HEK293 (cell line): ENCODE measurements around the gene SLC2A2.

Experiments
- CTCF ChIA-PET: fragments of 350-600 bp; formaldehyde crosslinking; extraction: SDS; loops from one replicate; lab custom pipeline; 2021; ENCODE audit warnings: antibody characterized with exemption; lab: Yijun Ruan, JAX
- POLR2A ChIA-PET: fragments of 300-600 bp; formaldehyde crosslinking; extraction: SDS; loops from one replicate; lab custom pipeline; 2020; ENCODE audit warnings: antibody characterized with exemption, inconsistent platforms; lab: Yijun Ruan, JAX
- H3K27ac ChIP-seq: fragments of 200-500 bp; sonication (Bioruptor generic); 2 replicates; pipeline ENCODE4 v1.5.1; 2014; ENCODE audit warnings: low read depth, low read length, control low read depth, inconsistent platforms; ENCODE audit errors: extremely low read depth
- H3K36me3 ChIP-seq, 2 experiments: fragments of 200-500 bp in 1 of 2; sonication (Bioruptor generic) in 1 of 2; 1 replicate in 1 of 2; 2 replicates in 1 of 2; pipeline ENCODE4 v1.5.1; 2014 to 2017; ENCODE audit warnings: inconsistent platforms in 2 of 2, low read length in 2 of 2; ENCODE audit not compliant: control insufficient read depth in 2 of 2, insufficient read depth in 1 of 2
- H3K4me1 ChIP-seq: fragments of 200-500 bp; sonication (Bioruptor generic); 2 replicates; pipeline ENCODE4 v1.5.1; 2014; ENCODE audit warnings: mild to moderate bottlenecking, low read length, inconsistent platforms; ENCODE audit not compliant: control insufficient read depth, insufficient read depth
- H3K4me3 ChIP-seq: 2 replicates; pipeline ENCODE4 v1.5.1; 2011; ENCODE audit warnings: low read depth, mild to moderate bottlenecking, control low read depth, low read length, moderate library complexity
- H3K9me3 ChIP-seq: fragments of 200-500 bp; sonication (Bioruptor generic); 2 replicates; pipeline ENCODE4 v1.5.1; 2014; ENCODE audit warnings: low read depth, low read length, inconsistent platforms; ENCODE audit not compliant: control insufficient read depth, insufficient read depth
- HOXA7 ChIP-seq: sonication (generic); formaldehyde crosslinking; IDR thresholded peaks from 2 replicates; pipeline ENCODE4 v1.8.1; 2022; ENCODE audit warnings: missing genetic modification reagents, borderline replicate concordance
- SETDB1 ChIP-seq: IDR thresholded peaks from one replicate; pipeline ENCODE4 v1.6.1; 2017; ENCODE audit warnings: mild to moderate bottlenecking, low read length, moderate library complexity, mixed read lengths; ENCODE audit not compliant: insufficient read length
- SP3 ChIP-seq: fragments of 450-650 bp; formaldehyde crosslinking; IDR thresholded peaks from 2 replicates; pipeline ENCODE4 v1.5.1; 2016; ENCODE audit warnings: missing biosample characterization, missing genetic modification characterization
- TRIM28 ChIP-seq: IDR thresholded peaks from 2 replicates; pipeline ENCODE4 v1.6.1; 2011; ENCODE audit warnings: low read length, control low read depth, borderline replicate concordance
- ZBTB7A ChIP-seq: fragments of 450-650 bp; formaldehyde crosslinking; IDR thresholded peaks from 2 replicates; pipeline ENCODE4 v1.5.1; 2016; ENCODE audit warnings: low read depth, missing biosample characterization, missing genetic modification characterization
- ZEB2 ChIP-seq: fragments of 450-650 bp; formaldehyde crosslinking; IDR thresholded peaks from 2 replicates; pipeline ENCODE4 v1.5.1; 2016; ENCODE audit warnings: missing biosample characterization, missing genetic modification characterization
- ZFP37 ChIP-seq: fragments of 450-650 bp; formaldehyde crosslinking; IDR thresholded peaks from 2 replicates; pipeline ENCODE4 v1.5.1; 2016; ENCODE audit warnings: missing biosample characterization, missing genetic modification characterization
- ZNF138 ChIP-seq: fragments of 450-650 bp; formaldehyde crosslinking; IDR thresholded peaks from 2 replicates; pipeline ENCODE4 v1.5.1; 2016; ENCODE audit warnings: missing biosample characterization, missing genetic modification characterization, borderline replicate concordance
- ZNF16 ChIP-seq: fragments of 450-650 bp; formaldehyde crosslinking; IDR thresholded peaks from 2 replicates; pipeline ENCODE4 v1.5.1; 2016; ENCODE audit warnings: low read depth, missing biosample characterization, missing genetic modification characterization
- ZNF2 ChIP-seq: fragments of 450-650 bp; formaldehyde crosslinking; IDR thresholded peaks from 2 replicates; pipeline ENCODE4 v1.5.1; 2016; ENCODE audit warnings: missing biosample characterization, missing genetic modification characterization
- ZNF24 ChIP-seq: fragments of 450-650 bp; formaldehyde crosslinking; IDR thresholded peaks from 2 replicates; pipeline ENCODE4 v1.5.1; 2016; ENCODE audit warnings: missing biosample characterization, missing genetic modification characterization
- ZNF416 ChIP-seq: fragments of 450-650 bp; formaldehyde crosslinking; IDR thresholded peaks from 2 replicates; pipeline ENCODE4 v1.5.1; 2016; ENCODE audit warnings: missing biosample characterization, missing genetic modification characterization
- ZNF521 ChIP-seq: fragments of 450-650 bp; formaldehyde crosslinking; IDR thresholded peaks from 2 replicates; pipeline ENCODE4 v1.5.1; 2017; ENCODE audit warnings: missing biosample characterization, mild to moderate bottlenecking, missing genetic modification characterization
- ZNF544 ChIP-seq: fragments of 450-650 bp; formaldehyde crosslinking; IDR thresholded peaks from 2 replicates; pipeline ENCODE4 v1.5.0; 2017; ENCODE audit warnings: missing biosample characterization, missing genetic modification characterization
- ZNF560 ChIP-seq: fragments of 450-650 bp; formaldehyde crosslinking; IDR thresholded peaks from 2 replicates; pipeline ENCODE4 v1.5.1; 2017; ENCODE audit warnings: missing biosample characterization, missing genetic modification characterization, borderline replicate concordance
- ZNF660 ChIP-seq: fragments of 450-650 bp; IDR thresholded peaks from 2 replicates; pipeline ENCODE4 v1.5.1; 2018; ENCODE audit warnings: missing biosample characterization, mild to moderate bottlenecking, missing genetic modification characterization
- ZNF670 ChIP-seq: fragments of 450-650 bp; formaldehyde crosslinking; IDR thresholded peaks from 2 replicates; pipeline ENCODE4 v1.5.1; 2016; ENCODE audit warnings: missing biosample characterization, missing genetic modification characterization, low read depth
- ZNF701 ChIP-seq: fragments of 450-650 bp; formaldehyde crosslinking; IDR thresholded peaks from 2 replicates; pipeline ENCODE4 v1.5.1; 2016; ENCODE audit warnings: missing biosample characterization, missing genetic modification characterization
- ZNF776 ChIP-seq: fragments of 450-650 bp; formaldehyde crosslinking; IDR thresholded peaks from 2 replicates; pipeline ENCODE4 v1.5.0; 2017; ENCODE audit warnings: missing biosample characterization, missing genetic modification characterization, borderline replicate concordance
- TF ChIP-seq, protein P1 (sequence below): fragments of 450-650 bp; formaldehyde crosslinking; IDR thresholded peaks from 2 replicates; pipeline ENCODE4 v1.5.1; 2017; ENCODE audit warnings: missing biosample characterization, missing genetic modification characterization
- TF ChIP-seq, protein P2 (sequence below): fragments of 450-650 bp; formaldehyde crosslinking; IDR thresholded peaks from 2 replicates; pipeline ENCODE4 v1.5.1; 2016; ENCODE audit warnings: missing biosample characterization, missing genetic modification characterization, borderline replicate concordance

The SLC2A2 gene

DNA sequence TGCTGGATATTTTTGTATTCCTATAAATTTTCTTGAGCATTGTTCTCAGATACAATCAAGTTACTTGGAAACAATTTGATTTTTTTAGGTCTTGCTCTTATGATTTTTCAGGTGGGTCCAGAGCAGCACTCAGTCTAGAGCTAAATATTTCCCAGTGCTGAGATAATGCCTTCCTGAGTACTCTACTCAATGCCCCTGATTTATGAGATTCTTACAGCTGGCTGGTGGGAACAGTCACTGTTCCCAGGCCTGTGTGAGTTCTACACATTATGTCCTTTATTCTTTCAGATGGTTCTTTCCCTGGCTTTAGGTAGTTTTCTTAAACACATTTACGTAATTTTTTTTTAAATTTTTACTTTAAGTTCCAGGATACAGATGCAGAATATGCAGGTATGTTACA is 67.1 kb downstream of the SLC2A2 start:
- Histone ChIP-seq H3K9me3 (no peaks in the 10 kb centered on the region), H3K4me1 (no peaks in the 10 kb centered on the region; the same call in 1 of the 2 replicates), H3K4me3 (no peak overlapping the region), H3K36me3 (no peaks in the 10 kb centered on the region), H3K27ac (no peak overlapping the region)
- no peak for TF ChIP-seq ZNF416 (tag by site-specific recombination)
- TF ChIP-seq HOXA7 (CRISPR knock-in tag): no peak
- TF ChIP-seq, protein P1, sequence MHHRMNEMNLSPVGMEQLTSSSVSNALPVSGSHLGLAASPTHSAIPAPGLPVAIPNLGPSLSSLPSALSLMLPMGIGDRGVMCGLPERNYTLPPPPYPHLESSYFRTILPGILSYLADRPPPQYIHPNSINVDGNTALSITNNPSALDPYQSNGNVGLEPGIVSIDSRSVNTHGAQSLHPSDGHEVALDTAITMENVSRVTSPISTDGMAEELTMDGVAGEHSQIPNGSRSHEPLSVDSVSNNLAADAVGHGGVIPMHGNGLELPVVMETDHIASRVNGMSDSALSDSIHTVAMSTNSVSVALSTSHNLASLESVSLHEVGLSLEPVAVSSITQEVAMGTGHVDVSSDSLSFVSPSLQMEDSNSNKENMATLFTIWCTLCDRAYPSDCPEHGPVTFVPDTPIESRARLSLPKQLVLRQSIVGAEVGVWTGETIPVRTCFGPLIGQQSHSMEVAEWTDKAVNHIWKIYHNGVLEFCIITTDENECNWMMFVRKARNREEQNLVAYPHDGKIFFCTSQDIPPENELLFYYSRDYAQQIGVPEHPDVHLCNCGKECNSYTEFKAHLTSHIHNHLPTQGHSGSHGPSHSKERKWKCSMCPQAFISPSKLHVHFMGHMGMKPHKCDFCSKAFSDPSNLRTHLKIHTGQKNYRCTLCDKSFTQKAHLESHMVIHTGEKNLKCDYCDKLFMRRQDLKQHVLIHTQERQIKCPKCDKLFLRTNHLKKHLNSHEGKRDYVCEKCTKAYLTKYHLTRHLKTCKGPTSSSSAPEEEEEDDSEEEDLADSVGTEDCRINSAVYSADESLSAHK (tag by site-specific recombination): no peak
- ChIA-PET POLR2A (no interaction called here), CTCF (interaction anchor here (0.5 to 1.0 kb wide), 2 partner anchors 11 to 546 kb away, joined by 3 read pairs; no protein-coding TSS in a partner anchor)

DNA sequence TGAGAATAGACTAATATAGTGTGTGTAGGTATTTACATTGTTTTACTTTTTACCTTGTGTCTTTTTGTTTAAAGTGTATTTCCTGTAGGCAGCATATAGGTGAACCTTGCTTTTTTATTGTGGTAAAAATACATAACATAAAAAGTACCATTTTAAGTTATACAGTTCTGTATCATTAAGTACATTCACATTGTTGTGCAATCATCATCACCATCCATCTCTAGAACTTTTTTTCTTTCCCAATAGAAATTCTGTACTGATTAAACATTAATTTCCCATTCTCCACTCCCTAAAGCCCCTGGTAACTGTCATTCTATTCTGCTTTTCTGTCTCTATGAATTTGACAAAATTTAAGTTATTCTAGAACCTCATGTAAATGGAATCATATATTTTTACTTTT is 69.9 kb downstream of the SLC2A2 start:
- CTCF ChIA-PET: interaction anchor here (0.6 kb wide), 2 partner anchors 12 to 120 kb away, joined by 3 to 4 read pairs; no protein-coding TSS in a partner anchor

DNA sequence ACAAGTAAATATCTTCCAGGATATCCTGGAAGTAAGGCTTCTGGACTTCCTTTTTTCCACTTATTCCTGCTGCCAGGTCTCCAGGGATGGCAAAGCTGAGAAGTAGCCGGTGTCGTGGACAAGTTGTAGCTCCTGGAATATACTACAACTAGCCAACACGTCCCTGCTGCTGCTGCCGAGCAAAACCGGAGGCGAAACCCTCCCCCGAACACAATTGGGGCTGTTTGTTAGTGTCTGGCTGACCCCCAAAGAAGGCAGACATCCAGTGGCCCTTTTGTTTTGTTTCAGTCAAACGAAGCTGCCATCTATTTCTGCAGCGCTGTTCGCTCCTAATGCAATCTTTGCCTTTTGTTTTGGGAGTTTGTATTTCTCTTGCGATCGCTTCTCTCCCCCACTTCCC is 72.8 kb downstream of the SLC2A2 start:
- no peaks in the 10 kb centered on the region for H3K36me3 ChIP-seq
- CTCF ChIA-PET: interaction anchor here (0.6 to 2.0 kb wide), 3 partner anchors 112 to 880 kb away, joined by 3 to 4 read pairs (median 4); no protein-coding TSS in a partner anchor
- TF ChIP-seq ZEB2 (tag by site-specific recombination) (no peak), TRIM28 (no peak), ZNF701 (no peak), ZNF16 (no peak), SP3 (no peak), ZNF138 (tag by site-specific recombination) (no peak), ZNF660 (tag by site-specific recombination) (no peak), ZBTB7A (tag by site-specific recombination) (no peak), ZNF24 (tag by site-specific recombination) (no peak), ZNF2 (no peak), ZNF670 (tag by site-specific recombination) (no peak), ZNF776 (tag by site-specific recombination) (no peak), SETDB1 (no peak)
- TF ChIP-seq, protein P2, sequence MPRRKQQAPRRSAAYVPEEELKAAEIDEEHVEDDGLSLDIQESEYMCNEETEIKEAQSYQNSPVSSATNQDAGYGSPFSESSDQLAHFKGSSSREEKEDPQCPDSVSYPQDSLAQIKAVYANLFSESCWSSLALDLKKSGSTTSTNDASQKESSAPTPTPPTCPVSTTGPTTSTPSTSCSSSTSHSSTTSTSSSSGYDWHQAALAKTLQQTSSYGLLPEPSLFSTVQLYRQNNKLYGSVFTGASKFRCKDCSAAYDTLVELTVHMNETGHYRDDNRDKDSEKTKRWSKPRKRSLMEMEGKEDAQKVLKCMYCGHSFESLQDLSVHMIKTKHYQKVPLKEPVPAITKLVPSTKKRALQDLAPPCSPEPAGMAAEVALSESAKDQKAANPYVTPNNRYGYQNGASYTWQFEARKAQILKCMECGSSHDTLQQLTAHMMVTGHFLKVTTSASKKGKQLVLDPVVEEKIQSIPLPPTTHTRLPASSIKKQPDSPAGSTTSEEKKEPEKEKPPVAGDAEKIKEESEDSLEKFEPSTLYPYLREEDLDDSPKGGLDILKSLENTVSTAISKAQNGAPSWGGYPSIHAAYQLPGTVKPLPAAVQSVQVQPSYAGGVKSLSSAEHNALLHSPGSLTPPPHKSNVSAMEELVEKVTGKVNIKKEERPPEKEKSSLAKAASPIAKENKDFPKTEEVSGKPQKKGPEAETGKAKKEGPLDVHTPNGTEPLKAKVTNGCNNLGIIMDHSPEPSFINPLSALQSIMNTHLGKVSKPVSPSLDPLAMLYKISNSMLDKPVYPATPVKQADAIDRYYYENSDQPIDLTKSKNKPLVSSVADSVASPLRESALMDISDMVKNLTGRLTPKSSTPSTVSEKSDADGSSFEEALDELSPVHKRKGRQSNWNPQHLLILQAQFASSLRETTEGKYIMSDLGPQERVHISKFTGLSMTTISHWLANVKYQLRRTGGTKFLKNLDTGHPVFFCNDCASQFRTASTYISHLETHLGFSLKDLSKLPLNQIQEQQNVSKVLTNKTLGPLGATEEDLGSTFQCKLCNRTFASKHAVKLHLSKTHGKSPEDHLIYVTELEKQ (tag by site-specific recombination): no peak
- TF ChIP-seq, all 188 proteins: peak for 0
- Histone ChIP-seq H3K9me3 (no peaks in the 10 kb centered on the region), H3K27ac (no peak overlapping the region), H3K4me3 (no peak overlapping the region), H3K4me1 (no peaks in the 10 kb centered on the region)
- POLR2A ChIA-PET: no interaction called here

More for the DNA sequence above, 69.9 kb downstream of the SLC2A2 start:
- Histone ChIP-seq H3K4me3 (no peak overlapping the region), H3K4me1 (no peaks in the 10 kb centered on the region), H3K9me3 (no peaks in the 10 kb centered on the region), H3K36me3 (no peaks in the 10 kb centered on the region), H3K27ac (no peak overlapping the region)
- POLR2A ChIA-PET: no interaction called here
- no peak for TF ChIP-seq ZNF560 (tag by site-specific recombination)
- TF ChIP-seq ZFP37 (tag by site-specific recombination): no peak
- TF ChIP-seq ZNF544 (tag by site-specific recombination): no peak
- no peak for TF ChIP-seq ZNF521
